OCI-LY7 (cell line): Measurements from ENCODE around the gene EVI2A. TPM values are rescaled to one million over a fixed set of nuclear protein-coding genes. Genes with fewer than 3 reads are reported as not detected.

ENCODE experiments used
- BruUV-seq: library from RNA; stranded (reverse); fragments of 400-500 nt; replicated peaks from 2 replicates; lab custom pipeline; 2021; lab: Mats Ljungman, UMichigan
- CTCF ChIA-PET: fragments of 300-600 bp; sonication (Branson Sonifier 250); formaldehyde crosslinking; loops from one replicate; lab custom pipeline; 2022; ENCODE audit warnings: antibody characterized with exemption; ENCODE audit not compliant: unreplicated experiment; lab: Charles Lee
- POLR2A ChIA-PET: fragments of 300-600 bp; sonication (Branson Sonifier 250); formaldehyde crosslinking; loops from one replicate; lab custom pipeline; 2022; ENCODE audit warnings: antibody characterized with exemption; lab: Charles Lee
- DNase-seq: peaks from one replicate; pipeline ENCODE4 v3.0.0-alpha.2; 2015; ENCODE audit warnings: low spot score
- H2AFZ ChIP-seq: fragments of 200-600 bp; sonication (generic), shearing (Covaris generic); 2 replicates; pipeline ENCODE4 v1.6.1; 2014; ENCODE audit warnings: mild to moderate bottlenecking, antibody characterized with exemption, low read length, moderate library complexity
- H3K27ac ChIP-seq: fragments of 200-600 bp; sonication (generic); 2 replicates; pipeline ENCODE4 v1.5.1; 2014; ENCODE audit warnings: mixed run types, low read depth, mild to moderate bottlenecking, moderate library complexity, low read length, inconsistent platforms; ENCODE audit not compliant: poor library complexity, severe bottlenecking
- H3K36me3 ChIP-seq: fragments of 200-600 bp; sonication (generic); 2 replicates; pipeline ENCODE4 v1.6.1; 2014; ENCODE audit warnings: mild to moderate bottlenecking, antibody characterized with exemption, low read length, moderate library complexity, mixed read lengths; ENCODE audit not compliant: insufficient read depth
- H3K4me1 ChIP-seq: fragments of 200-600 bp; sonication (generic); 2 replicates; pipeline ENCODE4 v1.5.1; 2014; ENCODE audit warnings: mild to moderate bottlenecking, low read length; ENCODE audit not compliant: insufficient read depth, poor library complexity, severe bottlenecking
- H3K4me2 ChIP-seq: fragments of 200-600 bp; sonication (generic); 2 replicates; pipeline ENCODE4 v1.6.1; 2014; ENCODE audit warnings: mild to moderate bottlenecking, low read length
- H3K4me3 ChIP-seq: fragments of 200-600 bp; sonication (generic); 2 replicates; pipeline ENCODE4 v1.5.1; 2014; ENCODE audit warnings: mild to moderate bottlenecking, low read depth, low read length; ENCODE audit not compliant: poor library complexity, severe bottlenecking
- H3K79me2 ChIP-seq: fragments of 200-600 bp; sonication (generic); 2 replicates; pipeline ENCODE4 v1.6.1; 2016; ENCODE audit warnings: low read depth, mild to moderate bottlenecking, low read length, moderate library complexity, mixed read lengths; ENCODE audit not compliant: insufficient read depth
- H3K9me2 ChIP-seq: fragments of 200-600 bp; sonication (generic); 2 replicates; pipeline ENCODE4 v1.6.1; 2016; ENCODE audit warnings: mild to moderate bottlenecking, low read length, mixed read lengths; ENCODE audit not compliant: insufficient read depth
- H3K9me3 ChIP-seq: fragments of 200-600 bp; sonication (generic); 2 replicates; pipeline ENCODE4 v1.6.1; 2014; ENCODE audit warnings: mild to moderate bottlenecking, mixed run types, low read length, mixed read lengths
- H4K20me1 ChIP-seq: fragments of 200-600 bp; sonication (generic); 2 replicates; pipeline ENCODE4 v1.6.1; 2014; ENCODE audit warnings: mild to moderate bottlenecking, antibody characterized with exemption, low read length, moderate library complexity, mixed read lengths; ENCODE audit not compliant: insufficient read depth
- CTCF ChIP-seq: fragments of 200-600 bp; sonication (generic); conservative IDR thresholded peaks from 2 replicates; pipeline ENCODE4 v1.5.1; 2014; ENCODE audit warnings: mild to moderate bottlenecking, antibody characterized with exemption, low read length, moderate library complexity, mixed read lengths
- EZH2phosphoT487 ChIP-seq: fragments of 200-600 bp; sonication (generic); IDR thresholded peaks from 2 replicates; pipeline ENCODE4 v1.6.1; 2018; ENCODE audit warnings: low read depth, borderline replicate concordance, mild to moderate bottlenecking, mixed run types, antibody characterized with exemption, low read length, moderate library complexity, mixed read lengths
- intact Hi-C: fragments of 100-400 bp; cut with micrococcal nuclease; formaldehyde crosslinking; loops from one replicate; pipeline ENCODE4 v1.10.0; 2022; ENCODE audit not compliant: unreplicated experiment
- total RNA-seq, 2 experiments: library from RNA; depleted of rRNA in 1 of 2; stranded (reverse); fragments of >200 nt in 1 of 2; shearing (Covaris generic) in 1 of 2; gene quantifications; 2 replicates each; pipeline ENCODE4 v1.2.3, GENCODE V29; 2014 to 2022

EVI2A gene
- total RNA-seq, 2 experiments from 2014 or later, result 14.1 to 31.3 TPM

DNA sequence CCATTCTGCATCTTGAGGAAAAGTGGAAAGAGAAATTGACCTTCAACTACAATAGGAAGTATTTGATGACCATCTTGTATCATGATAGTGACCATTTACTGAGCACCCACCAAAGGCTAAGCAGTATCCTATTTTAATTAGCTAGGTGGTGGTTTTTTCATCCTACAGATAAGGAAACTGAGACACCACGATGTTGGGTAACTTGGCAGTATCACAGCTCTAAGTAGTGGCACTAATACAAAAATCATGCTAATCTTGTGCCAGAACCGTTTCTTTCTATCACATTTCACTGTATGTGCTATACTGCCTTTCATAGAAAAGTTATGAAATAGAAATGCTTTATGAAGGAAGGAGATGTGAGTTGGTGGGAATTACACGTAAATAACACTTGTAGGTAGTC, 9.9 kb downstream of the EVI2A start:
- Histone ChIP-seq H3K4me1 (peaks cover 55% of the 10 kb centered on the region), H3K36me3 (peaks cover 27% of the 10 kb centered on the region), H4K20me1 (no peaks in the 10 kb centered on the region), H3K79me2 (peaks cover 93% of the 10 kb centered on the region), H3K4me2 (peak overlapping the region; percentile 93), H3K9me3 (peaks cover 8% of the 10 kb centered on the region; the same call in 1 of the 2 replicates), H3K27ac (peak overlapping the region; percentile 97), H2AFZ (no peak overlapping the region), H3K9me2 (no peaks in the 10 kb centered on the region), H3K4me3 (peak overlapping the region; percentile 73)
- BruUV-seq, result no TSS peak
- CTCF ChIA-PET, result no interaction called here
- intact Hi-C loops, result no loop called here
- POLR2A ChIA-PET, result interaction anchor here (0.7 to 3.4 kb wide), 4 partner anchors 8 to 64 kb away, joined by 4 to 71 read pairs (median 6); partner anchors contain the start of gene EVI2A
- TF ChIP-seq EZH2phosphoT487, result no peak
- no peak for TF ChIP-seq CTCF
- peak; percentile 37 for DNase-seq

DNA sequence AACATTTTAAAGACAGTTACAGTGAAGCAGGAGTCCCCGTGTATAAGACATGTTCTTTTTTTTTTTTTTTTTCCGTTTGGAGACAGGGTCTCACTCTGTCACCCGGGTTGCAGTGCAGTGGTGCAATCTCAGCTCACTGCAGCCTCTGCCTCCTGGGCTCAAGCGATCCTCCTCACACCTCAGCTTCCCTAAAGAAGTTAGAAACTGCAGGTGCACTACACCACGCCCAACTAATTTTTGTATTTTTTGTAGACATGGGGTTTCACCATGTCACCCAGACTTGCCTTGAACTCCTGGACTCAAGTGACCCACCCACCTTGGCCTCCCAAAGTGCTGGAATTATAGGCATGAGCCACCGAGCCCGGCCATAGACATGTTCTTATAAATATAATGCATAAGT, 10.5 kb downstream of the EVI2A start:
- peak; percentile 81 for DNase-seq
- Histone ChIP-seq H3K9me3 (peaks cover 8% of the 10 kb centered on the region; the same call in 1 of the 2 replicates), H4K20me1 (no peaks in the 10 kb centered on the region), H3K79me2 (peaks cover 93% of the 10 kb centered on the region), H3K4me3 (peak overlapping the region; percentile 73), H3K9me2 (no peaks in the 10 kb centered on the region), H3K4me2 (peak overlapping the region; percentile 93), H3K36me3 (peaks cover 34% of the 10 kb centered on the region), H3K4me1 (peaks cover 48% of the 10 kb centered on the region), H3K27ac (peak overlapping the region; percentile 97), H2AFZ (no peak overlapping the region)
- no TSS peak for BruUV-seq
- POLR2A ChIA-PET, result interaction anchor here (0.6 to 3.4 kb wide), 6 partner anchors 8 to 548 kb away, joined by 3 to 71 read pairs (median 4); partner anchors contain the start of genes COPRS and EVI2A
- TF ChIP-seq CTCF (no peak), EZH2phosphoT487 (no peak)
- intact Hi-C loops, result no loop called here
- CTCF ChIA-PET, result no interaction called here

- intact Hi-C loops, result no loop called here
- no peak for TF ChIP-seq CTCF
- no peak for TF ChIP-seq EZH2phosphoT487
- Histone ChIP-seq H4K20me1 (no peaks in the 10 kb centered on the region), H3K4me2 (peak overlapping the region; percentile 93), H3K9me3 (peaks cover 8% of the 10 kb centered on the region; the same call in 1 of the 2 replicates), H3K36me3 (peaks cover 40% of the 10 kb centered on the region), H2AFZ (no peak overlapping the region), H3K9me2 (no peaks in the 10 kb centered on the region), H3K27ac (peak overlapping the region; percentile 97), H3K4me1 (peaks cover 42% of the 10 kb centered on the region), H3K79me2 (peaks cover 93% of the 10 kb centered on the region), H3K4me3 (peak overlapping the region; percentile 73)
- ChIA-PET CTCF (no interaction called here), POLR2A (interaction anchor here (0.6 to 3.4 kb wide), 4 partner anchors 9 to 549 kb away, joined by 3 to 71 read pairs (median 4); partner anchors contain the start of genes COPRS and EVI2A)
- no TSS peak for BruUV-seq
- peak; percentile 76 for DNase-seq
Observed at GRCh38 chr17:31310260-31310659, 11.2 kb downstream of the EVI2A start.
